Keratinocyte (primary cell): ENCODE measurements around the gene CES2.

Experiments used
- EZH2 ChIP-seq: IDR thresholded peaks from one replicate; pipeline ENCODE4 v1.6.1; 2012; ENCODE audit warnings: inconsistent platforms, mild to moderate bottlenecking, low read length, moderate library complexity
- TF ChIP-seq, protein P1 (sequence below), 3 experiments: IDR thresholded peaks in 1 of 3; conservative IDR thresholded peaks in 1 of 3; optimal IDR thresholded peaks in 1 of 3; 2 replicates in 2 of 3; 3 replicates in 1 of 3; pipeline versions ENCODE3 to v1.5.1; 2011; ENCODE audit warnings: low read length in 3 of 3, mild to moderate bottlenecking in 3 of 3, moderate library complexity in 2 of 3, control low read depth in 1 of 3, inconsistent platforms in 1 of 3; ENCODE audit not compliant: insufficient read depth in 2 of 3; ENCODE audit errors: extremely low read depth in 1 of 3

DNA sequence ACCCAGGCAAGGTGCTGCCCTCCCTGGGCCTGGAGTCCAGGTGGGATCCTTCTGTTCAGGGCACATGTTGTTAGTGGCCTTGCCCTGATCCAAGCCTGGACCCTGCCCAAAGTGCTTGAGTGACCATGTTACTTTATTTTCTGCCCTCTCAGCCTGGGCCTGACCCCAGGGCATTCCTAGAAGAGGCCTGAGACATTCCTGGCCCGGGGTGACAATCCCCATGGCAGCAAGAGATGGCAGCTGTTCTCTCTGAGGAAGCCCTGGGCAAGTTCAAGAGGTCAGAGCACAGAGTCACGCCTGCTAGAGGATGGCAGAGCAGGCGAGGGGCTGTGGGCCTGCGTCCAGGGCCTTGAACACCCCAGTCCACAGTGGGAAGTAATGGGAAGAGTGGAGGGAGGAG, 21.6 kb upstream of the CES2 start:
- TF ChIP-seq, protein P1, sequence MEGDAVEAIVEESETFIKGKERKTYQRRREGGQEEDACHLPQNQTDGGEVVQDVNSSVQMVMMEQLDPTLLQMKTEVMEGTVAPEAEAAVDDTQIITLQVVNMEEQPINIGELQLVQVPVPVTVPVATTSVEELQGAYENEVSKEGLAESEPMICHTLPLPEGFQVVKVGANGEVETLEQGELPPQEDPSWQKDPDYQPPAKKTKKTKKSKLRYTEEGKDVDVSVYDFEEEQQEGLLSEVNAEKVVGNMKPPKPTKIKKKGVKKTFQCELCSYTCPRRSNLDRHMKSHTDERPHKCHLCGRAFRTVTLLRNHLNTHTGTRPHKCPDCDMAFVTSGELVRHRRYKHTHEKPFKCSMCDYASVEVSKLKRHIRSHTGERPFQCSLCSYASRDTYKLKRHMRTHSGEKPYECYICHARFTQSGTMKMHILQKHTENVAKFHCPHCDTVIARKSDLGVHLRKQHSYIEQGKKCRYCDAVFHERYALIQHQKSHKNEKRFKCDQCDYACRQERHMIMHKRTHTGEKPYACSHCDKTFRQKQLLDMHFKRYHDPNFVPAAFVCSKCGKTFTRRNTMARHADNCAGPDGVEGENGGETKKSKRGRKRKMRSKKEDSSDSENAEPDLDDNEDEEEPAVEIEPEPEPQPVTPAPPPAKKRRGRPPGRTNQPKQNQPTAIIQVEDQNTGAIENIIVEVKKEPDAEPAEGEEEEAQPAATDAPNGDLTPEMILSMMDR (optimal IDR thresholded peaks at IDR 0.05 in 1 of 3, IDR thresholded peaks at IDR 0.05 in 1 of 3, conservative IDR thresholded peaks at IDR 0.05 in 1 of 3; ENCODE audit: extremely low read depth in 1 of 3, insufficient read depth in 2 of 3, low read length in 3 of 3) = no peak
- TF ChIP-seq EZH2 = no peak
